CD4-positive, alpha-beta T cell treated with Interleukin-15 for 1 hour (primary cell): ENCODE data around the gene AKNA.

Experiments used
- DNase-seq: peaks from one replicate; pipeline ENCODE4 v3.0.0-alpha.2; 2020

Gene AKNA

DNA sequence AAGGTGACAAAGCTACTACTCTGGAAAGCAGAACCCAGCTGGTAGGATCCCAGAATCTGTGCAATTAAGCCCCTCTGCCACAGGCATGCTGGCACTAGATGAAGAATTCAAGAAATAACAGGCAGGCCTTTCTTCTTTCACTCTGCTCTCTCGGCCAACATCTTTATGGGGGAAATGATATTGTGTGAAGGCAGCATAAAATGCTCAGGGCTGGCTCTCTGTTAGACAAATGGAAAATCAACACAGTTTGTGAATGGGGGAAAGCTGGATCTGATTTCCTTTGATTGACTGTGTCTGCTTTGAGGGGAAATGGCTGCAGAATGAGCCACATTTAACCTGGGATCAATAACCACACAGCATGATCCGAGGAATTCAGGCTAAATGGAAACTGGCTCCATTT is 29.1 kb upstream of the AKNA start:
- DNase-seq: no peak

DNA sequence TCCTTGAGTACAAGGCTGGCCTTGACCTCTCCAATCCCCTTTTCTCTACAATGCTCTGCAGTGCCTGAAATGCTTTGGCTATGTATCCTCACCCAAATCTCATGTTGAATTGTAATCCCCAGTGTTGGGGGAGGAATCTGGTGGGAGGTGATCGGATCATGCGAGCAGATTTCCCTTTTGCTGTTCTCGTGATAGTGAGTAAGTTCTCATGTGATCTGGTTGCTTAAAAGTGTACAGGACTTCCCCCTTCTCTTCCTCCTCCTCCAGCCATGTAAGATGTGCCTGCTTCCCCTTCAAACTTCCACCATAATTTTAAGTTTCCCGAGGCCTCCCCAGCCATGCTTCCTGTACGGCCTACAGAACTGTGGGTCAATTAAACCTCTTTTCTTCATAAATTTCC is 28.5 kb upstream of the AKNA start:
- no peak for DNase-seq

DNA sequence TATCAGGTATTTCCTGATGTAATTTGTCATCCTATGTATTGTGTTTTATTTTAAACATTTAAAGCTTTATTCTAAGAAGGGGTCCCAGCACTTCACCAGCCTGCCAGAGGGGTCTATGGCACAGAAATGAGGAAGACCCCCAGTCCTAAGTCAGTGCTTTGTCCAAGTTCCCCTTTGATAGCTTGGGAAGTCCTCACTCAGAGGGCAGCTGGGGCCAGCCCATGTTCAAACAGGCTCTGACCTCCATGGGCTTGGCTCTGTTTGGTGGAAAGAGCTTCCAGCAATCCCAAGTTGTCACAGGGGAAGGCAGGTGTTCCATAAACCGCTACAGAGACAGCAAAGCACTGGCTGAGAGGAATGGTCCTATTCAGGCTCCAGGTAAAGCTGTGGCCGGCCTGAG is 26.6 kb upstream of the AKNA start:
- no peak for DNase-seq

DNA sequence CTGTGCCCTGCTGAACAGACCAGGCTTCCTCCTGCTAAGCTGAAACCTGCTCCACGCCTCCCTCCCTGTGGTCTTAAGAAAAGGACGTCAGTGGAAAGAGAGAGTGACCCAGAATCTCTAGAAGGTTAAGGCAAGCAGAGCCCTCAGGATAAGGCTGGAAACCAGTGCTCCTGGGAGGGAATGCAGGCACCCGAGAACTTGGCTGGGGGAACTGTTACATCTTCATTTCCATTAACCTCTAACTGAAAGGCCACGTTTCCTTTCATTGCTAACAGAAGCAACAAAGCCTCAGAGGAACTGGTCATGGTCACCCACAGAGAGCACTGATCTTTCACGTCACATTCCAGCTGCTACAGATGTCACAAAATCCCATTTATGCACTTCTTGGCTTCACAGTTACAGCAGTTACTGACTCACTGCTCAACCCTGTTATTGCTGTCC is 26.1 kb upstream of the AKNA start:
- DNase-seq: no peak

DNA sequence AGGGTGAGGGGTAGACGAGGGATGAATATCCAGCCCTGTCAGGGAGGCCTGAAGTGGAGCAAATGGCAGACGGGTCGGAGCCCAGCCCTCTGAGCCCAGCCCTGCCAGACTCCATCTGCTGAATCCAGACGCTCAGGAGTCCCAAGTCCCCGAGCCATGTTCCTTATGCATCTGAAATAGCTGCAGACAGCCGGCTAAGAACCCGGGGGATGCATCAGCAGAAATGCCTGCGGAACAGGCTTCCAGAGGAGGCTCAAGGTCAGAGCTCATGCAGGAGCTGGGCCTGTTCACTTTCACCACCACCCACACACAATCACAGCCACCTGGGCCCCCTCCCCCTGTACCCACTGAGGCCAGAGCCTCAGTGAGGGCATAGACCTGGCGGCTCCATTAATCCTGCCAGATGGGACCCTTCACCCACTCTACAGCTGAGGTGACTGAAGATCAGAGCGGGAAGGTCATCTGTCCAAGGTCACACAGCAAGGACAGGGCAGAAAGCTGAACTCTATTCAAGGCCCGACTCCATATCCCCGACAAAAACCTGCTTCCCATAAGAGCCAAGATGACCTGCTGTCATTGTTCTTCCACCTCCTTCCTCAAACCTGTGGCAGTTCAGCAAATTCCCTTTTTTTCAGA is 24.4 kb upstream of the AKNA start:
- DNase-seq: no peak

DNA sequence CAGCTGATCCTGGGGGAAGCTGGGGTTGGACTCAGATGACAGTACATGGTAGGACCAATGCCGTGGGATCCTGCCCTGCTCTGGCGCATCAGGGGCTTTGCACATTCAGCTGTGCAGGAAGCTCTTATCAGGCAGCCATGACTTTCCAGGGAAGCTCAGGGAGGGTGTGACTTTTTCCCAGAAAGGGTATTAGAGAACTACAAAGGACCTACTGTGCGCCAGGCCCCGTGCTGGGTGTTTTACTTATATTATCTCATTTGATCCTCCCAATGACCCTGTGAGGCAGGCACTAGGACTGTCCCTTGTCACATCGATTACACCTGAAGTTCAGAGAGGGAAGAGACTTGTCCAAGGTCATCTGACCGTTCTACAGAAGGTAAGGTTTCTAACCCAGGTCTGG is 23.7 kb upstream of the AKNA start:
- no peak for DNase-seq

DNA sequence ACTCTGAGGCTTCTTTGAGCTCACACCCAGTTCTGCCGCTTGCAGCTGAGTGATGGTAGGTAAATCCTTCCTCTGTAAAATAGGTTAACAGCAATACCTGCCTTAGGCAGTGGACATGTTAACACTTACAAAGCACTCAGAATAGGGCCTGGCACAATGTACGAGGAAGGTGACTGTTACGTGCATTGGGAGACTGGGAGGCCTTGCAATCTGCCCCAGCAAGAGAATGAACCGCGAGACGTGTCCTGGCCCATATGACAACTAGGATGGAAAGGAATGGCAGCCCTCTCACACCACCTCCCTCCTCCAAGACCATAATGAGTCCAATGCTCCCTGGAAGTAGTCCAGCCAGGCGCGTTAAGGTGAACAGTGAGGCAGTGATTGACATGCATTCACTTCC is 23.1 kb upstream of the AKNA start:
- no peak for DNase-seq

DNA sequence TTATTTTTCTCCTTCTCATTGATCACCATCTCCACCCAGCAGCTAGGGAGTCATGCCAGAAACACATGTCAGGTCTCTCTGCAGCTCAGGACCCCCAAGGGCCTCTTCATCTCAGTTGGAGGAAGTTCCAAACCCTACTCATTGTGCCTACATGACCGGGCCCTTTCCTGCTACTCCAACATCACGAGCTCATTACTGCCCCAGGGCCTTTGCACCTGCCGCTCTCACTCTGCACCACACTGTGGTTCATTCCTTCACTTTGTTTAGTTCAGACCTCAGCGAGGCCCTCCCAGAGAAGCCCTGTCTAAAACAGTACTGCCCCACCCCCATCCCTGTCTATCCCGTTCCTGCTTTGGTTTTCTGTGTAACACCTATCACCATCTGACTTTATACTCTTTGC is 22.1 kb upstream of the AKNA start:
- DNase-seq: no peak

DNA sequence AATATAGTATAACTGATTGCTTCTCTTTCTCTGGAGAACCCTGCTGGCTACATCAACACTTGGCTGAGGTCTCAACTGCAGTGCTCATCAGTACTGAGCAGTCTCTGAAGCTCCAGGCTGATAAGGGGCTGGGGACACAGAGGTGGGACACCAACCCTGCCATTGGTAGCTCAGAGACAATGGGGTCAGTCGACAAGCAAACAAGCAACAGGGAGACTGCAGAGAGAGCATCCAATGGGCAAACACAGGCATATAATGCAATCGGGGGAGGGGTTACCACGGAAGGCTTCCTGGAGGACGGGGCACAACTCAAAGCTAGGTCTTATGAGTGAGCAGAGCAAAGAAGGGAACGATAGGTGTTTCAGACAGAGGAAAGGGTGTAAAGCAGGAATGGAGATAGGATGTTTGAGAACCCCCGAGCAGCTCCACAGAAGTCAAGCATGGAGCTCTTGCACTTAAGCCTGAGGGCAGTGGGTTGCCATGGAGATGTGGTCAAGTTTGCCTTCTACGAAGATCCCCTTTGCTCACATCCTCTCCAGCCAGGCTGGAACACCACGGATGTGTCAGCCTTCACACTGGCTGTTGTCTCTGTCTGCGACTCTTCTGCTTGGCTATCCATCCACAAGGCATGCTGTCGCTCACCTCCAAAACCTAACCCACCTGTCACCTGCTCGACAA is 21.5 kb upstream of the AKNA start:
- DNase-seq: peak; percentile 28

DNA sequence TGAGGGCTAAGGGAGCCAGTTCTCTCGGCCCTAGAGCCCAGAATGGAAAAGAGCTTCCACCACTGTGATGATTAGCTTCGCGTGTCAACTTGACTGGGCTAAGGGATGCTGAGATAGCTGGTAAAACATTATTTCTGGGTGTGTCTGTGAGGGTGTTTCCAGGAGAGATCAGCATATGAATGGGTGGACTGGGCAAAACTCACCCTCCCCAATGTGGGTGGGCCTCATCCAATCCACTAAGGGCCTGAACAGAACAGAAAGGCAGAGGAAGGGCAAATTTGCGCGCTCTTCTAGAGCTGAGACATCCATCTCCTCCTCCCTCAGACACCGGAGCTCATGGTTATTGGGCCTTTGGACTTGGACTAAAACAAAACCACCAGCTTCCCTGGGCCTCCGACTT is 20.9 kb upstream of the AKNA start:
- no peak for DNase-seq

DNA sequence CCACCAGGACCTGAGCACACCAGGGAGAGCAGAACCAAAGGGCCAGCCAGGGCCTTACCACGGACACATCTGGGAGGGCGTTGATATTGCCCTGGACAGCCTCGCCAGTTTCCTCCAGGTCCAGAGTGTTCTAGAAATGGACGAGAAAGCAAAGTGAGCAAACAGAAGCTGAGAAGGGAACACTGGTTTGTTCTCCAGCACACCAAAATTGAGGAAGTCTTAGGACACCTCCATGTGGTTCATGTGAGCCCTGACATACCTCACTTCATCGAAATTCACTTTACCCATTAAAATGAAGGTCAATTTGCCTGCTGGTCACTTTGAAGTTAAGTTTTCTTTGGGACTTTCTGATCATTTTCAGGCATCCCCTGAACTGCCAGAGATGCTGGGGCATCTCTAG is 20.1 kb upstream of the AKNA start:
- no peak for DNase-seq

DNA sequence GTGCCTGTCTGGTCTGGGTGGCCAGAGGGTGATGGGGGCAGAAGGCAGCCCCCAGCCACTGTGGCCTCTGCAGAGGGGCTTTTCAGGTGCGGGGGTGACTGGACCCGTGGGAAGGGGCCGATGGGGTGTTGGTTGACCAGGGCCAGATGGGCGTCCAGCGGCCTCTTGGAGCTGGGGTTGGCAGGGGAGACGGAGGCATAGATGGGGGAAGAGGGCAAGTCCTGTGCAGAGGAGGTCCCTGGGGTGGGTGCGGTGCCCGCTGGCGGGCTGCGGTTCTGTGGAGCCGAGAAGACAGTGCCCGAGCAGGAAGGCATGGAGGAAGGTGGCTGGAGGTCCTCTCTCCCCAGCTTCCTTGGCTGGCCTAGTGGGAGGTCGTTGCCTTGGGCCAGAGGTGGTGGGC is 18.7 kb upstream of the AKNA start:
- no peak for DNase-seq

DNA sequence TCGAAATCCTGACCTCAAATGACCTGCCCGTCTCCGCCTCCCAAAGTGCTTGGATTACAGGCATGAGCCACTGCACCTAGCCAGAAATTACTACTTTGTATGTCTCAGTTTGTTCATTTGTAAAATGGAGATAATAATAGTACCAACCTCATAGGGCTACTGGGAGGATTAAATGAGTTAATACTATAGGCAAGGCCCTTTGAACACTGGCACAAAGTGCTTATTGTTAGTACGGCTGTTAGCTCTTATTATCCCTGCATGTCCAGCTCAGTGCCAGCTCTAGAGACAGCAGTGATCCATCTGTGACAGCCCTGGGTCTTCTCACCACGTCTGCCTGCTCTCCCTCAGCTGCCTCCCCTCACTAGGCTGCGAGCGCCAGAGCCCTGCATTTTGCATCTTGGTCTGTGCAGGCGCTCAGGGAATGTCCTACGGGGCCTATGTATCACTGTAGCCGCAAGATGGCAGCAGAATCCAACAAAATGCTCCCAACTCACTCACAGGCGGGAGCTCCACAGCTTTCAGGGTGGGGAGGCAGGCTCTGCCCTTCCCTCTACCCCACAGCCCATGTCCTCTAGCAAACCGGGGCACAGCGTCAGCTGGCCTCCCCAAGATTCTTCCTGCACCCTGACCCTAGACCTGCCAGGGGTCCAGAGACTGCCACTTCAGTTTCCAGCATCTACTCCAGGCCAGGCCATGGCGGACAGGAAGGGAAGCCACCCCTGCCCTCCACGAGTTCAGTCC is 17.7 kb upstream of the AKNA start:
- DNase-seq: peak; percentile 83

DNA sequence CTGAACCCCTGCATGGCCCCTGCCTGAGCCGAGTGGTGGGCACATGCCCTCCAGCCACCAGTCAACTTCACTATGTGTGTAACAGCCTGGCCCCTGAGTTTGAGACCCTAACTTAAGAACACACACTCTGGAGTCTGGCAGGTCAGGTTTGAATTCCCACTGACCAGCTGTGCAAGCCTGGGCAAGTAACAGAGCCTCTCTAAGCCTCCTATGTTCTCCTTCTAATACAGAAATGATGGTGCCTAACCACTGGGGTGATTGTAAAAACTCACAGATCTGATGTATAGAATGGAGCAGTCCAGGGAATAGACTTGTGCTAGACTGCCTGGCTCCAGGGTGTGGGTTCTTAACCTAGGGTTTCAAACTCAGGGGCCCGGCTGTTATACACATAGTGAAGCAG is 16.7 kb upstream of the AKNA start:
- no peak for DNase-seq

DNA sequence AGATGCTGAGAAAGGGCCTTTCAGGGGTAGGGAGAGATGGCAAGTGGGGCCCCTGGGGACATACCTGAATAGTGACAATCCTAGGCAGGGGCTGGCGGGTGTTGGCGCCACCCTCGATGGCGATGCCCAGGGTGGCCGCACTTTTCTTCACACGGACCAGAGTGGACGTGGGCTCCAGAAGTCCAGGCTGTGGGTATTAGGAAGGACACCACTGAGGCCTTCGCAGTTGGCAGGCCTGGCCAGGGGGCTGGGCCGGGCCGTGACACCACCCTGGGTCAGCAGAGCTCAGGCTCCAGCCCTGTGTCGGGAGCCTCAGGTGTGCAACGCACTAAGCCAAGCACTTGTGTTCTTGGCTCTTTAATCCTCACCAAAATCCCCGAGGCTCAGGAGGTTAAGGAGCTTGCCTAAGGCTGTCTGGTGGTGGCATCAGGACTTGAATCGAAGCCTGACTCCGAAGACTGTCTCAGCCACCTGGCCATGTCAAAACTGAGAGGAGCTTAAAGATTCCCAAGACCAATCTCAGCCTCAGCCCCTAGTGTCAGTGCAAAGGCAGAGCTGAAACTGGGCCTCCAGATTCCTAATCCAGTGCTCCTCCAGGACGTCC is 15.5 kb upstream of the AKNA start:
- no peak for DNase-seq

DNA sequence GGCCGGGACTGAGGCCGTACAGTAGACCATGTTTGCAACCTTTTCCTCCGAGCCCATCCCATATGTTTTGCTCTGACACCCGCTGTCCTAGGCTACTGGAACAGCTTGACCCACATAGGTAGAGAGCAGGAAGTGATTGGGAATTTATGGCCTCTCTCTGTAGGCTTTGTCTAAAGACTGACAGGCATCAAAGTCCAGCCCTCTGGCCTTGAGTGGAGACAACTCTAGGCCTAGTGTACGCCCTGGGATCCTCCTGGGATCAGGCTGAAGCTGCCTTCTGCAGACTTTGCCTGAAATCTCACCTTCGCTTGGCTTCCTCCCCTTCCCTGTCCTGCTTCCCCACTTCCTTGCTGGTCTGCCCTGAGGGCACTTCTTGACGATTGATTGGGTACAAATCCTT is 13.6 kb upstream of the AKNA start:
- DNase-seq: no peak

DNA sequence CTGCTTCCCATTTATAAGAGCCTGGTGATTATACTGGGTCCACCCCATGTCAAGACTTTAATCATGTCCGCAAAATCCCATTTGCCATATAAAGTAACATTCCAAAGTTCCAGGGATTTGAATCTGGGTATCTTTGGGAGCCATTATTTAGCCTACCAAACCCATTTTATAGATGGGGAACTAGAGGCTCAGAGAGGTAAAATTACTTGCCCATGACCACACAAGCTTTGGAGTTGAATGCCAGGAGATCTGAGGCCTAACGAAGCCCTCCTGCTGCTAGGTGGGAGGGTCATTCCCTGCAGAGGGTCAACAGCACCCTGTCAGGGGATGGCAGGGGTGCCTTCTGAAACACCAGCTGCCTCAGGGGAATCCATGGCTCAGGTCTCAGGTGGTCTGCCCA is 13.0 kb upstream of the AKNA start:
- DNase-seq: no peak

DNA sequence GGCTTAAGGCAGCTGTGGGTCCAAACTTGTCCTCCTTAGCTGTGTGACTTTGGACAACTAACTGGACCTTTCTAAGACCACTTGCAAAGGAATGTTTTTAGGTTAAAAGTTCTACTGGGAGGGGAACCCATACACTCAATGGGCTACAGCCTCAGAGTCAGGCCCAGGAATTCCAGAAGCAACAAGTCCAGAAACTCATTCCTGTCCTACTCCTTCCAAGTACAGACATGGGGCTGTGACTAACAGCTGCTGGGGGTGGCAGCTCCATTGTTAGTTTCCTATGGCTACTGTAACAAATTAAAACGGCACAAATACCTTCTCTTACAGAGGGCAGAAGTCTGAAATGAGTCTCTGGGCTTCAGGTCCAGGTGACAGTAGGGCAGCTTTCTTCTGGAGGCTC is 12.4 kb upstream of the AKNA start:
- no peak for DNase-seq

DNA sequence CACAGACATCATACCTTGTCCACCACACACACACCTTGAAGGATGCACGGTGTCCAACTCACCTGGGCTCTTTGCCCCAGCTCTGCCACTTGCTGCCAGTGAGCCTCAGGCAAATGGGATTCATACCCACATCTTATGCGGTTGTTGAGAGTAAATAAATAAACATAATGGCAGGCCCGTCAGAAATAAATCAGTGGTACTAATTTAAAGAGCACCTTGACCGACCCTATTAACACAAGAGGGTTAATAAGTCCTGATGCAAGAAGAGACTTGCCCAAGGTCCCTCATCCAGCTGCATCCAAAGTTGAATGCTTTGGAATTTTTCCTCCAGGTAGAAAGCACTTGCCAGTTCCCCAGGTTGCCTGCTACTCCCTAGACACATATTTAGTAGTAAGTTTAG is 11.6 kb upstream of the AKNA start:
- no peak for DNase-seq

DNA sequence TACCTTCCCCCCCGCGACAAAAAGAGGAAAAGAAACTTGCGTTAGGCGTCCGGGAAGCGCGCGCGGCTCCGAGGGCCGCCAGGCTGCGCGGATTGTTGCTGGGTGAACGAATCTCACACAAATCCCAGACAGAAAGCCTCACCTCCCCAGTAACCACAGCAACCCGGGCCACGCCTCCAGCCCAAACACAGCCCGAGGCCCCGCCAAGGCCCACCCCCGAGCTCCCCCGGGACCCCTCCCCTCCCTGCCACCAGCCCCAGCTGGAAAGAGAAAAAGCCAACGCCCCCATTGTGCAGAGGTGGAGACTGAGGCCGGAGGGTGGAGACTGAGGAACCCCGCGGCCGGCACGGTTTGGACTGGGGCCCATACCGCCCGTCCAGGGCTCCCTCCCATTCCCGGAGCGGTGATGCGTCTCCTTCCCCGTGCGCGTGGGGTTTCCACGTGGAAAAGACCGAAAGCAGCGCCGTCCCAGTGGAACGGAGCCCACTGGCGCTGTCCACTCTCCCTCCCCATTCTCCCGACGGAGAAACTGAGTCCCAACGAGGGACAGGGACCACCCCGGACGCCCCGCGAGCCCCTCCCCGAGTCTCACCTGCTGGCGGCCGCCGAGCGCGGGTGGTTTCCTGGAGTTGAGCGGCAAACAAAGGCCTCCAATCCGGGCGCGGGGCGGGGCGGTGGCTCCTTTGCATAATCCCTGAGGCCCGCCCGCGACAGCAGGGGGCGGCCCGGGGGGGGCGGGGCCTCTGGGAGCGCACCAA is 10.2 kb upstream of the AKNA start:
- DNase-seq: peak; percentile 95

DNA sequence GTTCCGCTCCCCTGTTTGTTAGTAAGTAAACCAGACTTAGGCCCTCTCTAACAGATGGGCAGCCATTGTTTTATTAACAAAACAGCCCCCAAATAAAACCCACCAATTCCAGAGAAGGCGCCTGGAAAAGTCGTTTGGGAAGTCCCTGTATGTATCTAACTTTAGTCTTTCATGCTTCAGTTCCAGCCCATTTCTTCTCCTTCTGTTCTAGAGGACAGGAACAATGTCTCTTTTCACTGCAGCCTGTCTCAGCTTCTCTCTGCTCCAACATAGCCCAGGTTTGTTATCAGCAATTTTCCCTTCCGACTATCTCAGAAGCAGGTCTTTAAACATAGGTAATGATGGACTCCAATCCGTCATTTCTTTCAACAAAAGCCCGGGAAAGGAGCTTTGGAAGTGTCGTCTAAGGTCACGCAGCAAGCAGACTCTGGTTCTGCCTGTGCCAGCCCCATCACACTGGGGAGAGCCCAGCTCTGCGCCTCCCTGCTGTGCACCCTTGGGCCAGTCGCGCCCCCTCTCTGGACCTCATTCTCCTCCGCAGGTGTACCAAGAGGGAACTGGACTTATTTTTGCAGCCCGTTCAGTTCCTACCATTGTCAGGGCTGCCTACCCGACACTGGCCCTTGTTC is 9.6 kb upstream of the AKNA start:
- DNase-seq: no peak

DNA sequence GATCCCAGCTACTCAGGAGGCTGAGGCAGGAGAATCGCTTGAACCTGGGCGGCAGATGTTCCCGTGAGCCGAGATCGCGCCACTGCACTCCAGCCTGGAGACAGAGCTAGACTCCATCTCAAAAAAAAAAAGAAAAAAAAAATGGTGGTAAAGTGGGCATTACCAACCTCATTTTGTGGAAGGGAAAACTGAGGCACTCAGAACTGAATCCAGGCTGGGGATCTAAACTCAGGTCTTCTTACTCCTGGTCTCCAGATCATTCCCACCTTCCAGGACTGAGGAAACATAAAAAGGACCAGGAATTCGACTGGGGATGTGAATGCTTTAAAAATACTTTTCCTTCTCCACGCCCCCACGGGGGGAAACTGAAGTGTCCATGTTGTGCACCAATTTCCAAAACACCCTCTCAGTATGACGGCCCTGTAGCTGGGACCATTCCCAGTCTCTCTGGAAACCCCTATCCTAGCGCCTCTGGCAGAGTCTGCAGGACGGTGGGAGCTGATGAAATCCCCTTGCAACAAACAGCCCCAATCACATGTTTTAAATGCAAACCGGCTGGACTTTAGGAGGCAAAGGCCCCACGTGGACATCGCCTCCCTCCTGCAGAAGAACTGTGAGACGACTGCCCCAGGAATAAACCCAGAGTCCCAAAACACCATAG is 8.9 kb upstream of the AKNA start:
- no peak for DNase-seq
